HG02870 (cell line): ENCODE results near the gene NLE1.

ENCODE experiments used
- ATAC-seq: cut with Tn5 transposase; IDR thresholded peaks from one replicate; pipeline ENCODE4 v1.9.1; 2021; ENCODE audit warnings: mild to moderate bottlenecking, moderate library complexity; ENCODE audit not compliant: unreplicated experiment

Gene NLE1

DNA sequence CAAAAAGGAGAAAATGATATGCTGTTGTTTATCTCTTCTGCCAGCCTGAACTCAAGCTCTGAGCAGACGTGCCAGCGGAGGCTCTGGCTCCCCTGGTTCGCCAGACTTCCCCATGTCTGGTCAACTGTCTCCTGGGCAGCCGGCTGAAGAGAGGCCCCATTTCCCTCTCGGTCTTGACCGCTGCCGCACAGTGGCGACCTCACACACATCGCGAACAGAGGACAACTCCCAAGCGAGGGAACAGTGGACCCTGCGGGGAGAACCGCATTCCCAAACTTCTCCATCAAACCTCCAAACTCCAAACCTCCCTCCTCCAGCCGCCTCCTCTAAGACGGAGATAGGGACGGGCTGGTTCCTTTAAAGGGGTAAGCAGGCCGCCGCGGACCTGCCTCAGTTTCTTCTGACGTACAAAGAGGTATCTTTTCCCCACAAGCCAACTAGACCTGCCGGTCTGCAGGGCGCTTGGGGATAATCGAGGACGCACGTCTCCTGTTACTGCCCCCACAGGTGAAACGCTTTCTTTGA is 53.7 kb downstream of the NLE1 start:
- peak; percentile 2 for ATAC-seq

DNA sequence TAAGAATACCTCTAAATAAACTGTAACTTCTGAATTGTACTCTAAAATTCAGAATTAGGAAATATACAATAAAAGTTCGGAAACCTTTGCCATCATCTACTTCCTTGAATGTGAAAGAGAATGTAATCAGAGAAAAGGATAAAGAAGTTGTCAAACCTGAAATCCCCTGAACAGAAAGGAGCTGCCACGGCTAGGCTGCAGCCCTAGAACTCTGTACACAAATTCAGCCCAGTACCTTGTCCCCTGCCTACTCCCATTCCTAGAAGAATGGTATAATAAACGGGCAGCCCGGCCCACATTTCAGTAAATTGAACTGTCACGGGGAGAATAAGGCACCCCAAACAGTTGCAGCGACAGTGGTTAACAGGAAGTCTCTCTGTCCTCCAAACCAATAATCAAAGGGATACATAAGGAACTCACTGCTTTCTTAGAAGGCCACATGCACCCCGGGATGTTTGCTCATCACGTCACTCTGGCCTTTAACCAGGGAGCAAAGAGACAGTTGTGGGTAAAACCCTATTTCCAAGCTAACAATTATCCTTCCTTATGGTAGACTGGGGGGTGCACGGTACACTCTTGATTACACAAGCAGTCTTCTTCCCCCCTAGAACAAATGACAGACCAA is 54.3 kb downstream of the NLE1 start:
- no peak for ATAC-seq

DNA sequence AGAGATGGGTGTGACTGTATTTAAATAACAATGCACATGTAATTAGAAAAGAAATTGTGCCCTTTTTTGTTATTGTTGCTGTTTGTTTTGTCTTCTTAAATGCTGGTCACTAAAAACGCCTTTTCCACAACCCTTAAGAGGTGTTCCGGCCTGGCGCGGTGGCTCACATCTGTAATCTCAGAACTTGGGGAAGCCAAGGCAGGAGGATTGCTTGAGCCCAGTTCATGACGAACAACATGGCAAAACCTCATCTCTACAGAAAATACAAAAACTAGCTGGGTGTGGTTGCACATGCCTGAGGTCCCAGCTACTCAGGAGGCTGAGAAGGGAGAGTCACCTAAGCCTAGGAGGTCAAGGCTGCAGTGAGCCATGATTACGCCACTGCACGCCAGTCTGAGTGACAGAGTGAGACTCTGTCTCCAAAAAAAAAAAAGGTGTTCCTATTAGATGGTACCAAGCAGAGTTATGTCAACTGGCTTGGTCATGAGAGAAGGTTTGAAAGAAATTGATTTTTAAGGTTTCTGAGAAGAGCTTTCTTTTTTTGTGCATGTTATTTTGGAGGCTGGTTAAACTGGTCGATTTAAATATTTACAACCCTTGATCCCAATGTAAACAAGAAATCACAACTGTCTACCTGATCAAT is 55.1 kb downstream of the NLE1 start:
- no peak for ATAC-seq

DNA sequence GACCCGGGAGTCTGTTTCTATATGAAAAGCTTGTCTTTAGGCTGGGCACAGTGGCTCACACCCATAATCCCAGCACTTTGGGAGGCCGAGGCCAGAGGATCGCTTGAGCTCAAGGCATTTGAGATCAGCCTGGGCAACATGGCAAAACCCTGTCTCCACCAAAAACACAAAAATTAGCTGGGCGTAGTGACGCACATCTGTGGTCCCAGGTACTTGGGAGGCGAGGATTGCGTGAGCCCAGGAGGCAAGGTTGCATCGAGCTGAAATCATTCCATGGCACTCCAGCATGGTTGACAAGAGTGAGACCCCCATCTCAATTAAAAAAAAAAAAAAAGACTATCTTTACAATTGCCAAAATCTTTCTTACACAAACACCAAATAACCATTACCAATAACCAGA is 55.9 kb downstream of the NLE1 start:
- ATAC-seq, result no peak

DNA sequence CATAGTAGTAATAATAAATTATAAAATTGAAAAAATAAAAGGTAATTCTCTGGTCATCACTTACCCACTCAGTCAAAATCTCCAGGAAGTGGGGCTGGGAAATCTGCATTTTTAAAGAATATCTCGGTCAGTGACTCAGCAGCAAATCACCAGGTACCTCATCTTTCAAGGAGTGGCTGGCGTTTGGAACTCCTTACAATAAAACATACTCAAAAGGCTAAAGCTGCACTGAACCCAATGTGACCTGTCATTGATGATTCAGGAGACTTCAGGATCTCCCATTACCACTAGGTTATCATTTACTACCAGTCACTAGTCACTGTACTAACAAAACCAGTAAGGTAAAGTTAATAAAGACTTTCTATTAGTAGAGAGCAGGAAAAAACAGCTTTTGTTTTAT is 57.1 kb downstream of the NLE1 start:
- ATAC-seq, result no peak

DNA sequence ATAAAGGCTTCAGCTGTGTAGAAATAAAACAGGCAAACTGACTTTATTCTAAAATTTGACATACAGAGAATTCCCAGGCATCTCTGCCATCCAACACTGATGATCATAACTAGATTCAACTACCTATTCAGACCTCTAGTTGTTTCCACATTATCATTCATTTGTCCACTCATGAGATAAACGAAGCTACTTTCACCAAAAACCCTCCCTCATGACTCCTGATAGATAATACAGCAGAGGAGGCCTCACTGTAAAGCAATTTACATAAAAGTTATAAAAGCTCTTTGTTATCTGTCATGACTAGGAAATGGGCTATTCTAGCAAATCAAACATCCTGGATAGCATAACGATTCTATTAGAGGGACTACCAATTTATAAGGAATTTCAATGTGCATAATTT is 59.0 kb downstream of the NLE1 start:
- no peak for ATAC-seq

DNA sequence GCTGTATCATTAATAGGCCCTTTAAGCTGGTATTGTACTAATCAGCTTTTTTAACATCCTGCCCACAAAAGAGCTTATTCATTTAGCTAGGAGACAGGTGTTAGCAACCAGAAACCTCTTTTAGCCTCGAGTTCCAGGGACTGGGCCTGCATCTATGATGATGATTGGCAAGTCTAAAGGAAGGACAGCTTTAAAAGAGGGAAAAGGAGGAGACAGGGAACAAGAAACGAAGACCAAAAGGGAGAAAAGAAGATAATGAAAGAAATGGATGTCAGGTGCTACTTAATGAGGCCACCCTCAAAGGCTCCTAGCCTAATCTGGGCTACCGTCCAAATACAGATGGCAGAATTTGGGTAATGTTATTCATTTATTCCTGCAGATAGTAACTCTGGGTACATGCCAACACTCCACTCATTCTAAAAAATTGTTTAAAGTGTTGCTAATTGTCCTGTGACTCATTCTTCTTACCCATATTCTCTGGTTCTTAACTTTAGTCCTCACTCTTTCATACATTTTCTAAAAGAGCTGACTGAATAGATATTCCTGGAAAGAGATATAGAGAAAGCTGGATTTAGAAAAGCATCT is 59.9 kb downstream of the NLE1 start:
- ATAC-seq, result no peak

DNA sequence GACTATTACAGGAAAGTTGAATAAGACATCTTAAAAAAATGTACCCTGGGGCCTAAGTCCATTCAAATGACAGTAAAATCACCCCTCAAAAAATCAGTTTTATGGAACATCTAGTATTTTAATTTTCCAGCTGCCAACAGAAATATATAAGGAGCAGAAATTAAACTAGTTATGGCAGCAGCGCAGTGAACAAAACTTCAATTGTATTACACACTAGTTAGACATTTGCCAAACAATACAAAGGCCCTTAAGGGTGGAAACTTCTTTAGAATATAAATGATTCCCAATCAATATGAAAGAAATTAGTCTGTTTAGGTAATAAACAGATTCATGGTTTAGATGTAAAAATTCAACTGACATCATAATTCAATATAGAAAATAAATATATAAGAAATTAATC is 60.5 kb downstream of the NLE1 start:
- ATAC-seq, result no peak

DNA sequence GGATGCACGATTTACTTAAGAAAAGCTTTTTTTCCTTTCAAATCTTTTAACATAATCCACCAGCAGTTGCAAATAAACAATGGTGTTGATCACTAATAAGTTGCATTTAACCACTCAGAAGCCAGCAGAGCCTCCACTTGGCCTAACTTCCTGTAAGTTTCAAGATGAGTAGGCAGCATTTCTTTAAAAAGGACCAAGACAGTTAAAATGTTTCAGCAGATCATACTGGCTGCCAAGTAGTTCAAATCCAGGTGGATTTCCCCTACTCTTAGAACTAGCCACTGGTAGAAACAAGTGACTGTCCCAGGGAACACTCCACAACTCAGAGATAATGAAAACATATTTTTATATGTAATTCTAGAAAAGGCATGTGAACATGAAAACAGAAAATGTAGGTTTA is 61.6 kb downstream of the NLE1 start:
- peak; percentile 62 for ATAC-seq

DNA sequence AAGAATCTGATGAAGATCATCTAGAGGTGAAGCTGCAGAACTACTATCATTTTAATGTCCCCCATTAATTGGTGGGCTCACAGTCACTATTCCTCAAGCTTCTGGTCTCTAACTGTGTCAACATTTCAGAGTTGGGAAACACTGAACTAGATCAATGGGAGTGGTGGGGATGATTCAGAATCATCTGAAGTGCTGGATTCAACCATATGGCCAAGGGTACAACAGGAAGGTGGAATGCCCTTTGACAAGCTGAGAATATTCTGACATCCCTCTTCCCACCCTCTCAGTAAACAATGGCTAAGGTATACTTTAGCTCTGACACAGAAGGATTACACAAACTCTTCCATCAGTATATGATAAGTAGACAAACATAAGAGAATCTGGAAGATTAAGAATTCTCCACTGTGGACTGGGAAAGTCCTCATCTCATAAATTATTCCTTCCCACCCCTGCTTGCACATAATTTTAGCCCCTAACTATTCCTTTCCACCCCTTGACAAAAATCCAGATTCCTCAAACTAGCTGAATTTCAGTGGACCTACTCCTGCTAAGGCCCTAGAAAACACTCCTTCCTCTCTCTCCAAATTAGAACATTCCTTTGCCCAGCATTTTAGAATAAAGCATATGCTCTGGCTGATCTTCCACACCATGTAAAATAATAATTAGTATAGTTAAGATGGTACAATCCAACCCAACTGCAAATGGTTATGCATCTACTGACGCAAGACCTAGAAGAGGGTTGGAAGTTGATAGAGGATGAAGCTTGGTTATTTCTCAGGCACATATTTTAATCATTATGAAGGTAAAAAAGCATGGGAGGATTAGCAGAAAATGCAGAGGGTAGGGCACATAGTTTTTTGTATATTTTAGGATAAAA is 62.3 kb downstream of the NLE1 start:
- no peak for ATAC-seq
